Activated T-cell treated with anti-CD3 and anti-CD28 coated beads, Interleukin-2, amount 50 U/mL, for 24 hours (primary cell): ENCODE results near the gene MRPL2.
A peak's percentile ranks its signal among the peaks of the same experiment; 100 is the strongest.

Experiments
- DNase-seq: peaks from one replicate; pipeline ENCODE4 v3.0.0-alpha.2; 2020
- H3K27ac Mint-ChIP-seq: 2 replicates; pipeline ENCODE4 v1.8.0; 2020; ENCODE audit warnings: mild to moderate bottlenecking, mixed read lengths
- H3K27me3 Mint-ChIP-seq: 2 replicates; pipeline ENCODE4 v1.8.0; 2020; ENCODE audit warnings: mixed read lengths
- H3K36me3 Mint-ChIP-seq: 2 replicates; pipeline ENCODE4 v1.8.0; 2020; ENCODE audit warnings: low read depth, mixed read lengths
- H3K4me1 Mint-ChIP-seq: 2 replicates; pipeline ENCODE4 v1.8.0; 2020; ENCODE audit warnings: low read depth, mixed read lengths
- H3K4me3 Mint-ChIP-seq: 2 replicates; pipeline ENCODE4 v1.8.0; 2020; ENCODE audit warnings: mild to moderate bottlenecking, moderate library complexity, mixed read lengths
- H3K9me3 Mint-ChIP-seq: 2 replicates; pipeline ENCODE4 v1.8.0; 2020; ENCODE audit warnings: mixed read lengths

Gene MRPL2

GRCh38 chr6:43059168-43060033, at the start of gene MRPL2, which contains the start of gene KLC4:
TSS of gene MRPL2 (minus strand) at chr6:43059434. CDS start at chr6:43059381, 53 bp downstream.
TSS of gene KLC4 (plus strand) at chr6:43059631. CDS start at chr6:43061336, 1,705 bp downstream.
- peak within 1 kb of the TSS; percentile 89 for H3K4me3 Mint-ChIP-seq
- H3K9me3 Mint-ChIP-seq: no peaks in the 10 kb centered on the region
- no peaks in the 10 kb centered on the region for H3K27me3 Mint-ChIP-seq
- peak; percentile 98 for DNase-seq
- H3K27ac Mint-ChIP-seq: peak within 1 kb of the TSS; percentile 99
- peaks cover 55% of the 10 kb centered on the region for H3K36me3 Mint-ChIP-seq
- peaks cover 33% of the 10 kb centered on the region for H3K4me1 Mint-ChIP-seq

GRCh38 chr6:43107344-43108062, 48.3 kb upstream of the MRPL2 start:
- Mint-ChIP-seq H3K4me3 (no peak overlapping the region), H3K27me3 (no peaks in the 10 kb centered on the region), H3K27ac (no peak overlapping the region), H3K36me3 (no peaks in the 10 kb centered on the region), H3K4me1 (no peaks in the 10 kb centered on the region), H3K9me3 (no peaks in the 10 kb centered on the region)
- no peak for DNase-seq

- no peaks in the 10 kb centered on the region for H3K27me3 Mint-ChIP-seq
- H3K4me3 Mint-ChIP-seq: no peak overlapping the region
- H3K9me3 Mint-ChIP-seq: no peaks in the 10 kb centered on the region
- no peaks in the 10 kb centered on the region for H3K4me1 Mint-ChIP-seq
- DNase-seq: no peak
- H3K27ac Mint-ChIP-seq: no peak overlapping the region
- no peaks in the 10 kb centered on the region for H3K36me3 Mint-ChIP-seq
These were observed 46.4 kb upstream of the MRPL2 start for GRCh38 chr6:43105538-43106222.

- H3K4me1 Mint-ChIP-seq: no peaks in the 10 kb centered on the region
- H3K36me3 Mint-ChIP-seq: no peaks in the 10 kb centered on the region
- no peaks in the 10 kb centered on the region for H3K27me3 Mint-ChIP-seq
- no peak for DNase-seq
- no peaks in the 10 kb centered on the region for H3K9me3 Mint-ChIP-seq
- no peak overlapping the region for H3K4me3 Mint-ChIP-seq
- H3K27ac Mint-ChIP-seq: no peak overlapping the region
These were observed 44.1 kb upstream of the MRPL2 start for GRCh38 chr6:43103253-43103876.

- Mint-ChIP-seq H3K9me3 (no peaks in the 10 kb centered on the region), H3K4me1 (no peaks in the 10 kb centered on the region), H3K36me3 (no peaks in the 10 kb centered on the region), H3K27me3 (no peaks in the 10 kb centered on the region), H3K4me3 (no peak overlapping the region), H3K27ac (no peak overlapping the region)
- no peak for DNase-seq
These were observed 42.3 kb upstream of the MRPL2 start for GRCh38 chr6:43101497-43101896.

- Mint-ChIP-seq H3K4me1 (peaks cover 10% of the 10 kb centered on the region), H3K4me3 (no peak overlapping the region), H3K9me3 (no peaks in the 10 kb centered on the region), H3K36me3 (no peaks in the 10 kb centered on the region), H3K27ac (no peak overlapping the region), H3K27me3 (no peaks in the 10 kb centered on the region)
- DNase-seq: no peak
These were observed 38.3 kb upstream of the MRPL2 start for GRCh38 chr6:43097502-43097901.

GRCh38 chr6:43097098-43097489, 37.9 kb upstream of the MRPL2 start:
- Mint-ChIP-seq H3K4me3 (no peak overlapping the region), H3K27me3 (no peaks in the 10 kb centered on the region), H3K27ac (no peak overlapping the region), H3K36me3 (no peaks in the 10 kb centered on the region), H3K4me1 (peaks cover 10% of the 10 kb centered on the region), H3K9me3 (no peaks in the 10 kb centered on the region)
- no peak for DNase-seq

GRCh38 chr6:43096451-43097097, 37.3 kb upstream of the MRPL2 start:
- Mint-ChIP-seq H3K4me3 (no peak overlapping the region), H3K36me3 (no peaks in the 10 kb centered on the region), H3K4me1 (peaks cover 10% of the 10 kb centered on the region), H3K27me3 (no peaks in the 10 kb centered on the region), H3K9me3 (no peaks in the 10 kb centered on the region), H3K27ac (no peak overlapping the region)
- DNase-seq: no peak

- no peaks in the 10 kb centered on the region for H3K27me3 Mint-ChIP-seq
- H3K9me3 Mint-ChIP-seq: no peaks in the 10 kb centered on the region
- no peak overlapping the region for H3K4me3 Mint-ChIP-seq
- no peak overlapping the region for H3K27ac Mint-ChIP-seq
- peaks cover 10% of the 10 kb centered on the region for H3K4me1 Mint-ChIP-seq
- DNase-seq: no peak
- no peaks in the 10 kb centered on the region for H3K36me3 Mint-ChIP-seq
These were observed 36.7 kb upstream of the MRPL2 start for GRCh38 chr6:43095939-43096338.

GRCh38 chr6:43093436-43094289, 34.4 kb upstream of the MRPL2 start:
- Mint-ChIP-seq H3K36me3 (no peaks in the 10 kb centered on the region), H3K4me3 (no peak overlapping the region), H3K27ac (no peak overlapping the region), H3K27me3 (no peaks in the 10 kb centered on the region), H3K9me3 (no peaks in the 10 kb centered on the region), H3K4me1 (peaks cover 10% of the 10 kb centered on the region)
- DNase-seq: no peak

- Mint-ChIP-seq H3K27ac (no peak overlapping the region), H3K36me3 (no peaks in the 10 kb centered on the region), H3K4me1 (peaks cover 10% of the 10 kb centered on the region), H3K9me3 (no peaks in the 10 kb centered on the region), H3K4me3 (no peak overlapping the region), H3K27me3 (no peaks in the 10 kb centered on the region)
- DNase-seq: no peak
These were observed 33.4 kb upstream of the MRPL2 start for GRCh38 chr6:43092635-43093034.

GRCh38 chr6:43091436-43091991, 32.3 kb upstream of the MRPL2 start:
- Mint-ChIP-seq H3K27me3 (no peaks in the 10 kb centered on the region), H3K36me3 (no peaks in the 10 kb centered on the region), H3K27ac (no peak overlapping the region), H3K4me1 (peaks cover 11% of the 10 kb centered on the region), H3K9me3 (no peaks in the 10 kb centered on the region), H3K4me3 (no peak overlapping the region)
- DNase-seq: no peak

- peaks cover 15% of the 10 kb centered on the region for H3K4me1 Mint-ChIP-seq
- no peaks in the 10 kb centered on the region for H3K9me3 Mint-ChIP-seq
- H3K4me3 Mint-ChIP-seq: no peak overlapping the region
- H3K27ac Mint-ChIP-seq: no peak overlapping the region
- H3K36me3 Mint-ChIP-seq: no peaks in the 10 kb centered on the region
- DNase-seq: no peak
- H3K27me3 Mint-ChIP-seq: no peaks in the 10 kb centered on the region
These were observed 31.8 kb upstream of the MRPL2 start for GRCh38 chr6:43091020-43091419.
